Mesenchymal stem cell (in vitro differentiated cells and primary cell): Measurements from ENCODE around the gene CAPN3.

Experiments used
- DNase-seq: peaks from one replicate; pipeline ENCODE4 v3.0.0-alpha.2; 2013
- H2AFZ ChIP-seq: one replicate; pipeline ENCODE4 v1.6.1; 2013; ENCODE audit warnings: low read depth, mild to moderate bottlenecking, control low read depth, inconsistent platforms, low read length, moderate library complexity
- H2AK5ac ChIP-seq: 2 replicates; pipeline ENCODE4 v1.6.1; 2013; ENCODE audit warnings: low read length, moderate library complexity, mild to moderate bottlenecking, inconsistent platforms; ENCODE audit not compliant: severe bottlenecking
- H2BK120ac ChIP-seq: one replicate; pipeline ENCODE4 v1.6.1; 2013; ENCODE audit warnings: low read depth, mild to moderate bottlenecking, inconsistent platforms, low read length, moderate library complexity
- H2BK12ac ChIP-seq, 2 experiments: one replicate each; pipeline ENCODE4 v1.6.1; 2013; ENCODE audit warnings: inconsistent platforms in 2 of 2, low read length in 2 of 2, mild to moderate bottlenecking in 2 of 2, moderate library complexity in 2 of 2, control low read depth in 1 of 2
- H2BK15ac ChIP-seq: one replicate; pipeline ENCODE4 v1.6.1; 2013; ENCODE audit warnings: mild to moderate bottlenecking, low read depth, inconsistent platforms; ENCODE audit not compliant: poor library complexity, severe bottlenecking
- H2BK5ac ChIP-seq: 2 replicates; pipeline ENCODE4 v1.6.1; 2013; ENCODE audit warnings: low read depth, mild to moderate bottlenecking, low read length, control low read depth, inconsistent platforms; ENCODE audit not compliant: poor library complexity, severe bottlenecking
- H3K14ac ChIP-seq, 2 experiments: one replicate each; pipeline ENCODE4 v1.6.1; 2013; ENCODE audit warnings: inconsistent platforms in 2 of 2, low read length in 2 of 2, control low read depth in 1 of 2, mild to moderate bottlenecking in 1 of 2, moderate library complexity in 1 of 2
- H3K18ac ChIP-seq, 2 experiments: one replicate each; pipeline ENCODE4 v1.6.1; 2013; ENCODE audit warnings: inconsistent platforms in 2 of 2, low read length in 2 of 2, control low read depth in 1 of 2, low read depth in 1 of 2, mild to moderate bottlenecking in 1 of 2
- H3K23ac ChIP-seq, 2 experiments: one replicate each; pipeline ENCODE4 v1.6.1; 2013; ENCODE audit warnings: inconsistent platforms in 2 of 2, low read length in 2 of 2, mild to moderate bottlenecking in 2 of 2, moderate library complexity in 2 of 2, control low read depth in 1 of 2
- H3K27ac ChIP-seq: 2 replicates; pipeline ENCODE4 v1.5.1; 2013; ENCODE audit warnings: mild to moderate bottlenecking, moderate library complexity, low read length, control low read depth, inconsistent platforms; ENCODE audit not compliant: poor library complexity, severe bottlenecking
- H3K27me3 ChIP-seq, 2 experiments: 2 replicates each; pipeline versions ENCODE4 v1.6.1 to v1.7.0; 2013; ENCODE audit warnings: low read length in 2 of 2, mild to moderate bottlenecking in 2 of 2, moderate library complexity in 2 of 2, control low read depth in 1 of 2, inconsistent platforms in 1 of 2; ENCODE audit not compliant: control insufficient read depth in 1 of 2, insufficient read depth in 1 of 2
- H3K36me3 ChIP-seq, 2 experiments: 2 replicates each; pipeline versions ENCODE4 v1.6.1 to v1.7.0; 2013; ENCODE audit warnings: low read length in 2 of 2, control low read depth in 1 of 2, inconsistent platforms in 1 of 2, low read depth in 1 of 2, mild to moderate bottlenecking in 1 of 2; ENCODE audit not compliant: insufficient read depth in 2 of 2, control insufficient read depth in 1 of 2
- H3K4ac ChIP-seq, 2 experiments: one replicate each; pipeline ENCODE4 v1.6.1; 2013; ENCODE audit warnings: inconsistent platforms in 2 of 2, low read length in 2 of 2, mild to moderate bottlenecking in 2 of 2, moderate library complexity in 2 of 2, control low read depth in 1 of 2, low read depth in 1 of 2
- H3K4me1 ChIP-seq: 2 replicates; pipeline ENCODE4 v1.6.1; 2013; ENCODE audit warnings: low read depth, low read length, control low read depth; ENCODE audit not compliant: control insufficient read depth, insufficient read depth
- H3K4me2 ChIP-seq: 2 replicates; pipeline ENCODE4 v1.6.1; 2013; ENCODE audit warnings: low read length, mild to moderate bottlenecking, inconsistent platforms; ENCODE audit not compliant: poor library complexity, severe bottlenecking
- H3K4me3 ChIP-seq, 2 experiments: 2 replicates each; pipeline versions ENCODE4 v1.5.1 to v1.7.0; 2013; ENCODE audit warnings: low read length in 2 of 2, mild to moderate bottlenecking in 2 of 2, control low read depth in 1 of 2, low read depth in 1 of 2; ENCODE audit not compliant: insufficient read depth in 1 of 2
- H3K79me1 ChIP-seq: replicated peaks from 2 replicates; pipeline ENCODE4 v1.6.1; 2013; ENCODE audit warnings: mild to moderate bottlenecking, control low read depth, low read length, inconsistent platforms; ENCODE audit not compliant: poor library complexity, severe bottlenecking
- H3K9ac ChIP-seq: 2 replicates; pipeline ENCODE4 v1.7.0; 2013; ENCODE audit warnings: mild to moderate bottlenecking, low read length, moderate library complexity
- H3K9me3 ChIP-seq: 2 replicates; pipeline ENCODE4 v1.7.0; 2013; ENCODE audit warnings: mild to moderate bottlenecking, low read length; ENCODE audit not compliant: control insufficient read depth
- H4K8ac ChIP-seq: one replicate; pipeline ENCODE4 v1.6.1; 2013; ENCODE audit warnings: inconsistent platforms, mild to moderate bottlenecking, low read length, moderate library complexity
- H4K91ac ChIP-seq: one replicate; pipeline ENCODE4 v1.6.1; 2013; ENCODE audit warnings: mild to moderate bottlenecking, low read length, inconsistent platforms
- WGBS: methylation state at CpG from one replicate; pipeline ENCODE4 v1.1.7; 2013; ENCODE audit warnings: mixed read lengths; 5-methylcytosine and 5-hydroxymethylcytosine counted together

The CAPN3 gene

DNA sequence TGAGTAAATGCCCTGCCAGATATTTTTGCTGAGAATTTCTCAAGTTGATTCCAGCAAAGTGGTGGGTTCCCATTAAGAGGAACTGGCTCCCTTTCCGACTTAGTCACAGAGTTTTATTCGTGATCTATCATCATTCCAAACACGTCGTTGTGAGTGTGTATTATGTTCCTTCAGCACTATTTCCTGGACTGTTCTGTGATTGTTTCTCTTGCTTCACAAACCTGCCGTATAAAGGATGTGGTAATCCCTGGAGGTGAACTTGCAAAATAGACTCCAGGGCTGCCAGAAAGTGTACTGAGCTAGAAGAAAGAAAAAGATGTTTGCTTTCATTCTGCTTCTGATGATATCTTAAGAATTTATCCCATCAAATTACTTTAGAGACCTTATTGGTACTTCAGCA is 14.5 kb upstream of the CAPN3 start:
- no peaks in the 10 kb centered on the region for H3K27me3 ChIP-seq
- H3K18ac ChIP-seq: no peak overlapping the region
- H3K4me1 ChIP-seq: no peaks in the 10 kb centered on the region
- H3K9ac ChIP-seq: peak overlapping the region; percentile 42
- H3K4ac ChIP-seq: no peak overlapping the region
- H4K91ac ChIP-seq: no peak overlapping the region
- H2AK5ac ChIP-seq: no peak overlapping the region
- no peak overlapping the region for H2BK5ac ChIP-seq
- no peak overlapping the region for H3K4me3 ChIP-seq
- no peak overlapping the region for H4K8ac ChIP-seq
- peaks cover 4 to 41% of the 10 kb centered on the region in 2 experiments for H3K36me3 ChIP-seq
- WGBS: 76% methylated on average over 5 of the region's 5 CpGs
- H2BK120ac ChIP-seq: no peak overlapping the region
- H2AFZ ChIP-seq: no peak overlapping the region
- H2BK15ac ChIP-seq: no peak overlapping the region
- H3K27ac ChIP-seq: no peak overlapping the region
- H3K79me1 ChIP-seq: no peaks in the 10 kb centered on the region
- no peak overlapping the region for H3K4me2 ChIP-seq
- no peaks in the 10 kb centered on the region for H3K9me3 ChIP-seq
- H3K23ac ChIP-seq: no peak overlapping the region
- no peak overlapping the region for H2BK12ac ChIP-seq
- DNase-seq: peak; percentile 30
- H3K14ac ChIP-seq: no peak overlapping the region

DNA sequence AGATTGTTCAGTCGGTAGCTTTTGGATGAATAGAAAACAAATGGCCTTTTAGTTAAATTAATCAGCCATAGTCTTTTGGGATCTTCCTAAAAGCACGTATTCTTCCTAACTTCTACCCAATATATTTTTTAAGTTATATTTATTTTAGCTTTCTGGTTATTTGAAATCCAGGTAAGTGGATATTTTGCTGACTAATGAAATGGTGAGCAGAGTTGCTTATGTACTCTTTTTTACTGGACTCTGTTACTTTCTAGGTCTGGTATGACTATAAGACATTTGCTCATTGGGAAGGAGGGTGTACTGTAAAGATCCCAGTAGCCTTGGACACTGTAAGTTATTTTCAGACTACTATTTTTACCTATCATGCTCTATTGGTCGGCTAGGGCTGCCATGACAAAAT is 13.8 kb upstream of the CAPN3 start:
- Histone ChIP-seq H3K4me2 (no peak overlapping the region), H3K27ac (no peak overlapping the region), H4K91ac (no peak overlapping the region), H3K9ac (peak overlapping the region; percentile 42), H3K36me3 (peaks cover 4 to 44% of the 10 kb centered on the region in 2 experiments), H3K79me1 (no peaks in the 10 kb centered on the region), H4K8ac (no peak overlapping the region), H3K27me3 (no peaks in the 10 kb centered on the region), H3K14ac (no peak overlapping the region), H3K23ac (no peak overlapping the region), H2AFZ (no peak overlapping the region), H2BK5ac (no peak overlapping the region), H3K9me3 (no peaks in the 10 kb centered on the region), H3K18ac (no peak overlapping the region), H3K4me1 (no peaks in the 10 kb centered on the region), H2BK120ac (no peak overlapping the region), H3K4ac (no peak overlapping the region), H2AK5ac (no peak overlapping the region), H2BK15ac (no peak overlapping the region), H3K4me3 (no peak overlapping the region), H2BK12ac (no peak overlapping the region)
- DNase-seq: no peak
- WGBS: 100% methylated on average over 1 of the region's 3 CpGs

DNA sequence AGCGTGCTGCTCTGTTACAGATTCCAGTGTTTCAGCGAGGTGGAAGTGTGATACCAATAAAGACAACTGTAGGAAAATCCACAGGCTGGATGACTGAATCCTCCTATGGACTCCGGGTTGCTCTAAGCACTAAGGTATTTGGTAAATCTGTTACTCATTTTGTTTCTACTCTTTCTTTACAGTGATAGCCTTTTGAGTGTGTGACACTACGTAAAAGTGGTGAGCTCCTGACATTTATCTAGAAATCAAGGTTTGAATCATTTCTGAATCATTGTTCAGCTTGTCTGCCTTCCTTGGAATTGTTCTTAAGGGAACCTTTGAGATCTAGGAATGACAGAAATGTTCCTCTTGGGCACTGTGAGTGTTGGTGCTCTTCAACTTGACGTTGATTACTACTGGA is 11.2 kb upstream of the CAPN3 start:
- Histone ChIP-seq H3K79me1 (no peaks in the 10 kb centered on the region), H4K8ac (no peak overlapping the region), H2BK120ac (no peak overlapping the region), H2BK15ac (no peak overlapping the region), H3K4ac (no peak overlapping the region), H3K27me3 (no peaks in the 10 kb centered on the region), H3K4me1 (no peaks in the 10 kb centered on the region), H3K36me3 (peaks cover 6 to 61% of the 10 kb centered on the region in 2 experiments), H3K9ac (no peak overlapping the region), H4K91ac (no peak overlapping the region), H3K4me3 (no peak overlapping the region), H2AK5ac (no peak overlapping the region), H3K23ac (no peak overlapping the region), H3K14ac (no peak overlapping the region), H2BK5ac (no peak overlapping the region), H3K4me2 (no peak overlapping the region), H3K9me3 (no peaks in the 10 kb centered on the region), H3K18ac (no peak overlapping the region), H2BK12ac (no peak overlapping the region), H3K27ac (no peak overlapping the region), H2AFZ (no peak overlapping the region)
- WGBS: 70% methylated on average over 4 of the region's 5 CpGs
- no peak for DNase-seq

DNA sequence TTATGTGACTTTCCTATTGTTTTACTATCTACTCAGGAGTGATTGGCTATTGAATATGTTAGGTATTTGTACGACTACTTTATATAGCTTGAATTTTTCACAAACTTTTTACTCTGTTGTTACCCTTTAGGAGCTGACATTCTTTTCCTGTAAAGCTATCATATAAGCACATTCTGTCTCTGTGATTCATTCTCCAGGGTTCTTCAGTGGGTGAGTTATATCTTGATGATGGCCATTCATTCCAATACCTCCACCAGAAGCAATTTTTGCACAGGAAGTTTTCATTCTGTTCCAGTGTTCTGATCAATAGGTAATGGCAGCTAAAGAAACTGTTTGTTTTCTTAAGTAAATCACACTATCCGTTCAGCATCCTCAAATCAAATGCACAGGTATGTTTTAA is 10.1 kb upstream of the CAPN3 start:
- no peak overlapping the region for H2AFZ ChIP-seq
- H4K8ac ChIP-seq: no peak overlapping the region
- no peak overlapping the region for H3K23ac ChIP-seq
- no peak overlapping the region for H2AK5ac ChIP-seq
- no peaks in the 10 kb centered on the region for H3K9me3 ChIP-seq
- H3K4me2 ChIP-seq: no peak overlapping the region
- no CpG with 5 or more reads among the region's 2 CpGs for WGBS
- H2BK5ac ChIP-seq: no peak overlapping the region
- H3K4ac ChIP-seq: no peak overlapping the region
- peaks cover 3 to 61% of the 10 kb centered on the region in 2 experiments for H3K36me3 ChIP-seq
- no peak overlapping the region for H3K18ac ChIP-seq
- no peak overlapping the region for H2BK12ac ChIP-seq
- H3K27ac ChIP-seq: no peak overlapping the region
- no peak overlapping the region for H2BK15ac ChIP-seq
- no peak overlapping the region for H2BK120ac ChIP-seq
- H3K9ac ChIP-seq: no peak overlapping the region
- no peak overlapping the region for H3K14ac ChIP-seq
- H4K91ac ChIP-seq: no peak overlapping the region
- H3K27me3 ChIP-seq: no peaks in the 10 kb centered on the region
- H3K79me1 ChIP-seq: no peaks in the 10 kb centered on the region
- H3K4me1 ChIP-seq: no peaks in the 10 kb centered on the region
- peak; percentile 20 for DNase-seq
- no peak overlapping the region for H3K4me3 ChIP-seq
